Cerebellar nuclear complex (tissue), 1 donor: Measurements from ENCODE around the gene RGS19.

Experiments
- DNase-seq, 2 experiments: peaks; one replicate each; lab custom pipeline; 2025; lab: John Stamatoyannopoulos, UW

The RGS19 gene

DNA sequence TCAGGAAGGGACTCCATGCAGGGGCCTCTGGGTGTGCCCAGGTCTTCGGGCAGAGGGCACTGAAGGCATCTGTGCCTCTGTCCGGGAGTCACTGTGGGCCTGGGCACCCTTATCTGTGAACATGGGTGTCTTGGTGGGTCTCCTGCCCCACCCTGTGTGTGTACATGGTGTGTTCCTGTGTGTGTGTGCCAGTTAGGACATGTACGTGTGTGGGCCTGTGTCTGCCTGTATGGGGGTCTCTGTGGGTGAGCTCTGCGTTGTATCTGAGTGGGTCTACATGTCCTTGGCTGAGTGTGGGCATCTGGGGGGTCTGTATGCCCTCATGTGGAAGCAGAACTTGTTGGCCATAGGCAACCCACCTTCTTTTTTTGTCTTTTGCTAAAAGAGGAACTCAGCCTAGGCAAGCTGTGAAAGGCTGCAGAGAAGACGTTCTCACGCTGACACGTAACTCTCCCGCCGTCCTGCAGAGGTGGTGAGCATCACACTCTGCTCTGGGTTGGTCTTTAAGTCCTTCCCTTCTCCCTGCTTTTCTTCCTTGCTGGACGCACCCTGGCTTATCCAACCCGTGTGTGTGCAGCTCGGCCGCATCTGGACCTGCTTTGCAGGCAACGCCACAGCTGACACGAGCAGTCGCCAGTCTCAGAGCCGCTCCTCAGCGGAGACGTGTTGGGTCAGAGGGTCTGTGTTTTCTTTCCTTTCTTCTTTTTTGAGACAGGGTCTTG, 28.6 kb upstream of the RGS19 start:
- DNase-seq: no peak

- no peak for DNase-seq
Observed at GRCh38 chr20:64106981-64107735, 27.8 kb upstream of the RGS19 start, which contains the start of gene NPBWR2. Gene NPBWR2 (minus strand): TSS chr20:64107565. CDS start chr20:64106831, 734 bp downstream.

DNA sequence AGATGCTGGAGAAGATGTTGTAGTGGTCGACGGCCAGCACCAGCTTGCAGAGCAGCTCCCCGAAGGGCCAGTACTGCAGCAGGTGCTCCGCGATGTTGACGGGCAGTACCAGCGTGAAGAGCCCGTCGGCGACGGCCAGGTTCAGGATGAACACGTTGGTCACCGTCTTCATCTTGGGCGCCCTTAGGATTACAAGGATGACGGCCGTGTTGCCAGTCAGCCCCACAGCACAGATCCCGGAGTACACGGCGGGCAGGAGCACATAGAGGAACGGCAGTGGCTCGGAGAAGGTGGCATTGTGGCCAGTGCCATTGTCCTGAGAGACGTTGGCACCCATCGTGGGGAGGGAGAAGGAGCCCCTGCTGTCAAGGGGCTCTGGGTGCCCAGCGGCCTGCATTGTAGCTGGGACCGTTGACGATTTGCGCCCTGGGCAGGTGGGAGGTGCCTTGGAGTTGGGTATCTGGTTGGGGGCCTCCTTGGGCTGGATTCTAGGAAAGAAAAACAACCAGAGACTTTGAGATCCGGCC, 27.2 kb upstream of the RGS19 start:
- DNase-seq: no peak

GRCh38 chr20:64105846-64106434, 26.6 kb upstream of the RGS19 start:
- DNase-seq: no peak

DNA sequence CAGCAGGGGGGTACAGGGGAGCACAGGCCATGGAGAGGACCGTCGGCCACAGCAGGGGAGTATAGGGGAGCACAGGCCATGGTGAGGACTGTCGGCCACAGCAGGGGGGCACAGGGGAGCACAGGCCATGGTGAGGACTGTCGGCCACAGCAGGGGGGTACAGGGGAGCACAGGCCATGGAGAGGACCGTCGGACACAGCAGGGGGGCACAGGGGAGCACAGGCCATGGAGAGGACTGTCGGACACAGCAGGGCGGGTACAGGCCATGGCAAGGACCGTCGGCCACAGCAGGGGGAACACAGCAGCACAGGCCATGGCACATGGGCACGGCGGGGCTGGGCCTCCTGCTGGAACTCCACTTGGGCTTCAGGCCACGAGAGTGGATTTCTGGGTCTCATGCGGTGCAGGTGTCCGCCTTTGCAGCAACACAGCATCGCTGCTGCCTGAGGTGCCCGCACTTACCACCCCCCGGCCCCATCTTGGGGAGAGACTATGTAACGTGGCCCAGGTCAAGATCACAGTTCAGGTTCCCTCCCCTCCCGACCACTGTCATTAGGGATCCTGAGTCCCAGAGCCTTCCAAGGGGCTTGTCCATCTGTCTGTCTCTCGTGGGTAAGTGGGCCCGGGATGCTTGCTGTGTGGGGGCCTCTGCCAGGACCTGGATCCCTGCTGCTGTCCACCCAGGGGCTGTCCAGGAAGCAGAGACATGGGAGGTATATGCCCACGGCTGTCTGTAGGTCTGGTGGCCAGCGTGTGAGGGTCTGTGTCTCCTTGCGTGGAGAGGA, 25.5 kb upstream of the RGS19 start:
- DNase-seq: no peak

DNA sequence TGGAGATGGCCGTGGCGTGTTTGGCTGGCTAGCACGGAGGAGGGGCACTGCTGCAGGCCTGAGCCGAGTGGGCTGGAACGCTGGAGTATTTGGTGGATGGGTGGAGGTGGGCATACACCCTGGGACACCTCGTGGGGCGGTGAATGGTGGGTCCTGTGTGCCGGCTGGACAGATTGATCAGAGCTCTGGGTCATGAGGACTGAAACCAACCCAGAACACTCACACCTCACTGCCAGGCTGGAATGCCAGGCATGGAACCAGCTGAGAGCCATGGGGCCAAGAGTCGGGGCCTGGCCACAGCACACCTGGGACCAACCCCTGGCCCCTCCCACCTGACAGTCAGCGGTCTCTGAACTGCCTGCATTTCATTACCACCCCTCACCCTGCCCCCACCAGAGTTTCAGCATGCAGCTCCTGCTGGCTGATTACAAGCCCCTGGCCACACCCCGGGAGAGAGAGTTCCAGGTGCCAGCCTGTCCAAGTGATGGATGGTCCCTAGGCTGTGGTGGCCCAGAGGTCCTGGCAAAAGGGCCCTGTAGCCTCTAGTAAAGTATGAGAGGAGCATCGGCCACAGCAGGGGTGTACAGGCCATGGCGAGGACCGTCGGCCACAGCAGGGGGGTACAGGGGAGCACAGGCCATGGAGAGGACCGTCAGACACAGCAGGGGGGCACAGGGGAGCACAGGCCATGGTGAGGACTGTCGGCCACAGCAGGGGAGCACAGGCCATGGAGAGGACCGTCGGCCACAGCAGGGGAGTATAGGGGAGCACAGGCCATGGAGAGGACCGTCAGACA, 24.8 kb upstream of the RGS19 start:
- no peak for DNase-seq

GRCh38 chr20:64102647-64103354, 23.5 kb upstream of the RGS19 start:
- no peak for DNase-seq

GRCh38 chr20:64101731-64102621, 22.7 kb upstream of the RGS19 start:
- no peak for DNase-seq

GRCh38 chr20:64100946-64101688, 21.8 kb upstream of the RGS19 start:
- DNase-seq: no peak

- no peak for DNase-seq
Observed at GRCh38 chr20:64100566-64100888, 21.2 kb upstream of the RGS19 start.

- no peak for DNase-seq
Observed at GRCh38 chr20:64099880-64100565, 20.7 kb upstream of the RGS19 start.

- DNase-seq: no peak
Observed at GRCh38 chr20:64099086-64099786, 19.9 kb upstream of the RGS19 start.

DNA sequence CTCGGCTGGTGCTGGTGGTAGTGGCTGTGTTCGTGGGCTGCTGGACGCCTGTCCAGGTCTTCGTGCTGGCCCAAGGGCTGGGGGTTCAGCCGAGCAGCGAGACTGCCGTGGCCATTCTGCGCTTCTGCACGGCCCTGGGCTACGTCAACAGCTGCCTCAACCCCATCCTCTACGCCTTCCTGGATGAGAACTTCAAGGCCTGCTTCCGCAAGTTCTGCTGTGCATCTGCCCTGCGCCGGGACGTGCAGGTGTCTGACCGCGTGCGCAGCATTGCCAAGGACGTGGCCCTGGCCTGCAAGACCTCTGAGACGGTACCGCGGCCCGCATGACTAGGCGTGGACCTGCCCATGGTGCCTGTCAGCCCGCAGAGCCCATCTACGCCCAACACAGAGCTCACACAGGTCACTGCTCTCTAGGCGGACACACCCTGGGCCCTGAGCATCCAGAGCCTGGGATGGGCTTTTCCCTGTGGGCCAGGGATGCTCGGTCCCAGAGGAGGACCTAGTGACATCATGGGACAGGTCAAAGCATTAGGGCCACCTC, 19.2 kb upstream of the RGS19 start:
- no peak for DNase-seq

DNA sequence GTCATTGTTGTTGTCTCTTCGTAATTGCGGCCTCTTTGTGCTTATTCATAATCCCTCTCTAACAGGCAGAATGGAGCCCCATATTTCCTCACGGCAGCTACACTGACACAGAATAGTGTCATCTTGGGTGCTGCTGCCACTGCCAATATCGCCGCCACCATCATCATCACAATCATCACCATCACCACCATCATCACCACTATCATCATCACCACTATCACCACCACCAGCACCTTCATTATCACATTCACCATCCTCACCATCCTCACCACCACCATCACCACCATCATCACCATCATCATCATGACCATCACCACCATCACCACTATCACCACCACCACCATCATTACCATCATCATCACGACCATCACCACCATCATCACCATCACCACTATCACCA, 17.2 kb upstream of the RGS19 start:
- no peak for DNase-seq

- DNase-seq: no peak
Observed at GRCh38 chr20:64095927-64096326, 16.6 kb upstream of the RGS19 start.

- DNase-seq: no peak
Observed at GRCh38 chr20:64095455-64095854, 16.1 kb upstream of the RGS19 start.

DNA sequence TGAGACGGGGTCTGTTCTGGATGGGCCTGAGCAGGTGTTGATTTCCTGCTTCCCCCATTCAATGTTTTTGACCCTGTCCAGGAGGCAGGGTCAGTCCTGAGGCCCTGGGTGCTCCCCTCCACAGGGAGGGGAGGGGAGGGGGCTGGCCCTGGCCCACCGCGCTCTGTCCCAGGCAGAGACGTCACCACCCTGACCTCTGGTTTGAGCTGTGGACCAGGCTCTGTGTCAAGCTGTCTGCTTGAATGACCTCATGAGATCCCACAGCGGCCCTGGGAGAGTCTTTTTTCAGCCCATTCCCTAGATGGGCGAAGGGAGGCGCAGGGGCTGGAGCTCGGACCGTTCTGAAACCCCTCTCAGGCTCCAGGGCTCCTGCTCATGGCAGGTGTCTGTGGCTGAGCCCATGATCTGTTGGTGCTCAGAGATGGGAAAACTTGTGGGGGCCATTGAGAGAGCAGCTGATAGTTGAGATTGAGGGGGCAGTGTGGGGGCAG, 13.7 kb upstream of the RGS19 start:
- DNase-seq: no peak
